ENCODE results near the gene PDZD2.

The PDZD2 gene

DNA sequence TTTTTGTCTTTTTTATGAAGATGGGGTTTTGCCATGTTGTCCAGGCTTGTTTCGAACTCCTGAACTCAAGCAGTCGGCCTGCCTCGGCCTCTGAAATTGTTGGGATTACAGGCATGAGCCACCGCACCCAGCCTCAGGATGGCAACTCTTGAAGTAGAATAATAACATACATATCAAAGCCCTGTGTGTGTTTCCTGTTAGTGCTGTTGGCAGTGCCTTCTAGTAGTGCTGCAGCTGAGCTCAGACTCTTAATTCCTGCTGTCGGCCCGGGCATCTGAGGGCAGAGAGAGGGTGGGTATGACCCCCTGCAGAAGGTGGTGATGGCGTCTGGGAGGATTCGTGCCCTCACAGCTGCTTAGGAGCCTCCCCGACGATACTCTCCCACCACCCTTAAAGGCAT lies 227.2 kb downstream of the PDZD2 start:
- TF ChIP-seq, protein P1, sequence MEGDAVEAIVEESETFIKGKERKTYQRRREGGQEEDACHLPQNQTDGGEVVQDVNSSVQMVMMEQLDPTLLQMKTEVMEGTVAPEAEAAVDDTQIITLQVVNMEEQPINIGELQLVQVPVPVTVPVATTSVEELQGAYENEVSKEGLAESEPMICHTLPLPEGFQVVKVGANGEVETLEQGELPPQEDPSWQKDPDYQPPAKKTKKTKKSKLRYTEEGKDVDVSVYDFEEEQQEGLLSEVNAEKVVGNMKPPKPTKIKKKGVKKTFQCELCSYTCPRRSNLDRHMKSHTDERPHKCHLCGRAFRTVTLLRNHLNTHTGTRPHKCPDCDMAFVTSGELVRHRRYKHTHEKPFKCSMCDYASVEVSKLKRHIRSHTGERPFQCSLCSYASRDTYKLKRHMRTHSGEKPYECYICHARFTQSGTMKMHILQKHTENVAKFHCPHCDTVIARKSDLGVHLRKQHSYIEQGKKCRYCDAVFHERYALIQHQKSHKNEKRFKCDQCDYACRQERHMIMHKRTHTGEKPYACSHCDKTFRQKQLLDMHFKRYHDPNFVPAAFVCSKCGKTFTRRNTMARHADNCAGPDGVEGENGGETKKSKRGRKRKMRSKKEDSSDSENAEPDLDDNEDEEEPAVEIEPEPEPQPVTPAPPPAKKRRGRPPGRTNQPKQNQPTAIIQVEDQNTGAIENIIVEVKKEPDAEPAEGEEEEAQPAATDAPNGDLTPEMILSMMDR (IDR thresholded peaks at IDR 0.05; ENCODE audit: low read depth, low read length, missing control alignments), result no peak
- no peak overlapping the region for H3K4me3 ChIP-seq (replicated peaks; ENCODE audit: low read depth, low read length)
- no peak for DNase-seq (ENCODE audit: extremely low read depth, low read depth)

DNA sequence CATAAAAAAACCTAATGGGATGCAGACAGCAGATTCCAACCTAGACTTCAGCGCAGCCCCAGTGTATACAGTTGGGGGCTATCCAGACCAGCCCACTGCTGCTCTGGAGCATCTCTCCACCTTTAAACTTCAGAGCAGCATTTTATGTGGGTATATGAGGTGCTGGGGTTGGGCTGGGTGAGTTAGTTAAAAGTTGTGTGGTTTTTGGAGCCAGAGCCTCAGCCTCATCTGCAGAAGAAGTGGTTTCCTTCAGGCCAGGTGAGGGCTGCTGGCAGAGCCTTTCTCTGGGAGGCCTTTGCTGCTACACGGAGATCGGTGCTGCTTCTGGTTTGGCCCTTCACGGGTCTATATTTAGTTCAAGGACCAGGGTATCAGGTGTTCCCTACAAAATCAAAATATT lies 228.3 kb downstream of the PDZD2 start:
- no peak for DNase-seq (ENCODE audit: extremely low read depth, low read depth)
- TF ChIP-seq, protein P1 (IDR thresholded peaks at IDR 0.05; ENCODE audit: low read depth, low read length, missing control alignments), result no peak
- no peak overlapping the region for H3K4me3 ChIP-seq (replicated peaks; ENCODE audit: low read depth, low read length)

DNA sequence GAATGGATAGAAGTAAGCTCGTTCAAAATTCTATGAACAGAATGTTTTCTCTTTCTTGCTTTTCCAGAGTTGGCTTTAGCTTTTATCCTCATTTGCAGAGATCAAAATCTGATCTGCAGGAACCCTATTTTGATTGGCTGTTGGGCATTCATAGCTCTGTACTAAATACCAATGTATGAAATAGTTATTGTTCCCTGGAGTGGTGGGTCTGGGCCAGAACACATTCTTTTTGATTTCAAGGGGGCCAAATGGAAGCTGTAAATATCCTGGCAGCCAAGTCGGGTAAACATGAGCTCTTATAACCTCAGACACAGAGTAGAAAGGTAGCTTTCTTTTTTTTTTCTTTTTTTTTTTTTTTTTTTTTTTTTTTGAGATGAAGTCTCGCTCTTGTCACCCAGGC lies 241.5 kb downstream of the PDZD2 start:
- DNase-seq (ENCODE audit: extremely low read depth, low read depth), result no peak
- TF ChIP-seq, protein P1 (IDR thresholded peaks at IDR 0.05; ENCODE audit: low read depth, low read length, missing control alignments), result no peak
- no peak overlapping the region for H3K4me3 ChIP-seq (replicated peaks; ENCODE audit: low read depth, low read length)

DNA sequence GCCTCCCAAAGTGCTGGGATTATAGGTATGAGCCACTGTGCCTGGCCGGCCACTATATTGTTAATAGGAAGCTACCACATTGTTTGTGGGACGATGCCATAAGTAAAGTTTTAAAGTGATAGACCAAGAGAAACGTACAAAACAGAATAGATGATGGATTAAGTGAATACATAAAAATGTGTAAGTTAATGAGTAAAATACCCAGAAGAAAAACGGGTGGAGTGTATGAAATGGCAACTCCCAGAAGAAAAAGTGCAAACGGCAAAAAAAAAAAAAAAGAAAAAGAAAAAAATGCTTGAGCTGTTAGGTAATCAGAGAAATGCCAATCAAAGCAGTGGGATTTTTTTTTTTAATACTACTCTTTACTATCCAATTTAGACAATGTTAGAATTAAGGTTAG lies 246.0 kb downstream of the PDZD2 start:
- no peak overlapping the region for H3K4me3 ChIP-seq (replicated peaks; ENCODE audit: low read depth, low read length)
- TF ChIP-seq, protein P1 (IDR thresholded peaks at IDR 0.05; ENCODE audit: low read depth, low read length, missing control alignments), result no peak
- no peak for DNase-seq (ENCODE audit: extremely low read depth, low read depth)

DNA sequence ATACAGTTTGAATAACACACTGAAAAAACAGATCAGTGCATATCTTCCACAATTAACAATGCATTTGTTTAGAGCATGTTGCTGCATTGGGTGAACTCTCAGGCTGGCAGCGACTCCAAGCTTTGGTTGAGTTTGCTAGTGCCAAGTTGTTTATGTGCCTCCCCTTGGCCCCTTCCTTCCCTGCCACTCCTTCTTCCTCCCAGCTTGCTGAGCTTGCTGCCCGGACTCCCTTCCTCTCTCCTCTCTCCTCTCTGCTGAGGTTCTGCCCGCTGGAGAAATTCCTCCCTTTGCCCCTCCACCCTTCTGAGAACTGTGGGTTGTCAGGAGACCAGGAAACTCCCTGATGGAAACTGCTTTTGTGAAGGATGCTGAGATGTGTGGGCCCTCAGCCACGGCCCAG lies 247.3 kb downstream of the PDZD2 start:
- TF ChIP-seq, protein P1 (IDR thresholded peaks at IDR 0.05; ENCODE audit: low read depth, low read length, missing control alignments), result no peak
- DNase-seq (ENCODE audit: extremely low read depth, low read depth), result no peak

DNA sequence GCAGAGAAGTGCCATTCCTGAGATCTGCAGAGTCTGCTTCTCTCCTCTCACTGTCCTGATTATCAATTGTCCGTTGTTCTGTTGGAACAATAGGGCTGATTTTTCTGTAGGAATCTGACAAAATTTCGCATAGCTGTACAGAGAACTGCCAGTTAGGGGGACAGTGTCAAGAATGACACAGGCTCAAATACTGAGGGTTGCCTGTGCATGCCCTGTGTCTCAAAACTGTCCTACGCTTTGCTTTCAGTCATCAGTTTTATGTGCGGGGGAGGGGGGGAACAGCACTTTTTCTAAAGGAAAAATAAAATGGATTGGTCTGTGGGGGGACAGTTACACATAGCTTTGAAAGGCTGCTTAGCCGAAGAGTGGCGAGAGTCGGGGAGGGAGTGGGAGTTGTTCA lies 248.6 kb downstream of the PDZD2 start:
- no peak for DNase-seq (ENCODE audit: extremely low read depth, low read depth)
- H3K4me3 ChIP-seq (replicated peaks; ENCODE audit: low read depth, low read length), result no peak overlapping the region
- TF ChIP-seq, protein P1 (IDR thresholded peaks at IDR 0.05; ENCODE audit: low read depth, low read length, missing control alignments), result no peak

More for the DNA sequence above, 247.3 kb downstream of the PDZD2 start:
- H3K4me3 ChIP-seq (replicated peaks; ENCODE audit: low read depth, low read length), result no peak overlapping the region

DNA sequence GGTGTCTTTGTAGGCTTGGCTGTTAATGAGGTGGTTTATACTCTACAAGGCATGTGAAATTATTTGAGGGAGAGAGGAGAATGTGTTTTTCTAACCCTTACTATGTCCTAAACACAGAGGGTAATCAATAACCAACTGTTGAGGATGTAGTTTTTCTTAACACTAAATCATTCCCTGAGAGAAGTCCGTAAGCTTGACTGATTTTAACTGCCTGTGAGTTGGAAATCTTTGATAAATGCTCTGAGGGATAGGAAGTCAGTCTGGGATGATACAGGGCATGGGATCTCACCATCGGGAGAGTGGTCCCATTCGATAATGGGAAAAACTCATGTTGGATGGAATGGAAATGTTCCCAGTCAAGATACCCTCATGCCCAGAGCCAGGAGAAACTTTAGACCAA lies 249.6 kb downstream of the PDZD2 start:
- no peak for DNase-seq (ENCODE audit: extremely low read depth, low read depth)
- no peak overlapping the region for H3K4me3 ChIP-seq (replicated peaks; ENCODE audit: low read depth, low read length)
- TF ChIP-seq, protein P1 (IDR thresholded peaks at IDR 0.05; ENCODE audit: low read depth, low read length, missing control alignments), result no peak
